ENCODE measurements around the gene MSRB1. TPM values are rescaled to one million over a fixed set of nuclear protein-coding genes. Genes with fewer than 3 reads are reported as not detected.
A peak's percentile ranks its signal among the peaks of the same experiment; 100 is the strongest.

The MSRB1 gene
- total and polyA plus RNA-seq, 9 of the 15 experiments (the other 6 are each of a cell fraction or from before 2014, with no cell fraction given), result 5.4 to 33.7 (median 25.7) TPM

GRCh38 chr16:1991948-1992703, 49.1 kb upstream of the MSRB1 start (continued):
- no peak for TF ChIP-seq HBP1 (CRISPR knock-in tag; IDR thresholded peaks at IDR 0.05)
- no peak for TF ChIP-seq ILF3 (IDR thresholded peaks at IDR 0.05; ENCODE audit: borderline replicate concordance)
- TF ChIP-seq ETV1 (tag; conservative IDR thresholded peaks at IDR 0.05; ENCODE audit: low read depth), result 0 out of 2 replicates have a peak, but pooled peaks have one; percentile 1
- no peak for TF ChIP-seq RERE (CRISPR knock-in tag; IDR thresholded peaks at IDR 0.05; ENCODE audit: borderline replicate concordance)
- TF ChIP-seq ZNF785 (CRISPR knock-in tag; IDR thresholded peaks at IDR 0.05), result no peak
- no peak for TF ChIP-seq CHAMP1 (IDR thresholded peaks at IDR 0.05)
- TF ChIP-seq ZNF57 (CRISPR knock-in tag; IDR thresholded peaks at IDR 0.05), result no peak
- TF ChIP-seq POLR2B (IDR thresholded peaks at IDR 0.05; ENCODE audit: low read depth, partially characterized antibody), result peak; percentile 40
- TF ChIP-seq HDAC2 (IDR thresholded peaks at IDR 0.05), result no peak
- TF ChIP-seq ZC3H11A (IDR thresholded peaks at IDR 0.05; ENCODE audit: low read depth, low read length), result no peak
- TF ChIP-seq NCOR1 (IDR thresholded peaks at IDR 0.05), result no peak
- no peak for TF ChIP-seq HINFP (tag; conservative IDR thresholded peaks at IDR 0.05; ENCODE audit: low read depth)
